ENCODE measurements around the gene CLIC1.
"Not testable (repeated sequence)": the region's sequence is repeated elsewhere in the genome, so short reads cannot be mapped to it uniquely, and the experiment has no call there.

CLIC1 gene

DNA sequence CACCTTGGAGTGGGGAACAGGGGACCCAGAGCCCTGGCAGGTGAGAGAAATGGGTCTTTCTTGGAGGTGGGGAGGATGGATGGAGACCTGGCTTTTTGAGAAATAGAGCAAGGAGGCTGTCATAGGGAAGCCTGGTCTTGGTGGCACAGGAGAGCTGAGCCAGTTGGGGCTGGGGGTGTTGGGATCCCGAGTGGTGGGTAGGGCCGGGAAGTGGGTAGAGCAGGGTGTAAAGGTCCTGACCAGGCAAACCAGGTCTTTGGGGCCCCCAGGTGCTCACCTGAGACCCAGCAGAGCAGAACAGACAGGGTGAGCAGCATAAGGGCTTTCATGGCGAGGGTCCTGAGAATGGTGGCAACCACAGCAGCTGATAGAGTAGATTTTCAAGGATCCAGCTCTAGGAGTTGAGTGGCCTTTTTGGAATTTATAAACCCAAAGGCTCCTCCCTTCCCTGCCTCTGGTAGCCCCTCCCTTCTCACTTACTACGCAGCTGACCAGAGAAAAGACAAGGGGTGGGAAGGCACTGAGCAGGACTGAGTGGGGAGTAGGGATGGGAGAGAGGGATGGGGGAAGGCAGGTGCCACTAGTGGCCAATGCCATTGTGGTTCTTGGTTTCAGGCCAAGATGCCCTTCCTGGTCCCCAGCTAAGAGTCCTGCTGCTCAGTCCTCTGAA, 14.8 kb downstream of the CLIC1 start, which contains the start of gene LY6G6C:
TSS of gene LY6G6C (minus strand) at position 396 of the 670 bp plus-strand sequence. CDS start at position 329, 67 bp downstream.
- DNase-seq = no peak

- no peak for DNase-seq
These were observed 16.0 kb downstream of the CLIC1 start for GRCh38 chr6:31720196-31720770.

- DNase-seq = no peak
These were observed 17.3 kb downstream of the CLIC1 start for GRCh38 chr6:31719001-31719400.

DNA sequence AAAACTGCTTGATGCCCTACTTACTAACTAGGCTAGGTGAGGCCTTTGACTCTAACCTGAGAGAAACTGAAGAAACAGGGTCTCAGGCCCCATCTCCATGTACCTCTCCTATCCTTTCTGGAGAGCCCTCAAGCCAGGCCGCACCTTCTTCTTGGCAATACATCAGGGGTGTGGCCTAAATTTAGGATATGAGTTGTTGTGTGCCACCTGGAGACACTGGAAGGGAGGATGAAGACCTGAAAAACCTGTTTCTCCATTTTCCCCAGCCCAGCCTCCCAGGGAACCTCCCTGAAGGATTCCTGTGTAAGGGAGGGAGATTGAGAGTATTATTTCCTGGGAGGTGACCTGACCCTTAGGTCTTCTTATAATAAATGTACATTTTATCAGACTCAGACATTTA, 18.1 kb downstream of the CLIC1 start:
- no peak for DNase-seq

DNA sequence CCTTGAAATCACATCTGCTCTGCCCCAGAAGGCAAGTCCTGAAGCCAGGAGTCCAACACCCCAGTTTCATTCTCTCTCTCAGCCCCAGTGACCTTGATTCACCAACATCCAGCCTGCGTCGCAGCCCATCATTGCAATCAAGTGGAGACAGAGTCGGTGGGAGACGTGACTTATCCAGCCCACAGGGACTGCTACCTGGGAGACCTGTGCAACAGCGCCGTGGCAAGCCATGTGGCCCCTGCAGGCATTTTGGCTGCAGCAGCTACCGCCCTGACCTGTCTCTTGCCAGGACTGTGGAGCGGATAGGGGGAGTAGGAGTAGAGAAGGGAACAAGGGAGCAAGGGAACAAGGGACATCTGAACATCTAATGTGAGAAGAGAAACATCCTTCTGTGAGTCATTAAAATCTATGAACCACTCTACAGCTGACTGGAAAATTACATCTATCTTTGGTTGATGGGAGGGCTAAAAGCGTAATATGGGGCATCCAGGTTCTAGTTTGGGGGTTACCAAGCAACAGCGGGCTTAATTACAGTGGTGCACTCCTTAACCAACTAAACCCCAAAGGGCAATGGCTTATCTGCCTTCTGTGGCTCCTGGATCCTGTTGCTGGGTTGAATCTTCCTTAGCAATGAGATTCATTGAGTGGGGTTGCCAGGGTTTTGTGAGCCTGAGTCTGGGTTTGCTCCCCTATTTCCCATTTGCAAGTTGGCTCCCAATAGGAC, 18.7 kb downstream of the CLIC1 start:
- no peak for DNase-seq

- no peak for DNase-seq
These were observed 21.0 kb downstream of the CLIC1 start, which contains the start of gene LY6G6D for GRCh38 chr6:31715022-31715958. Gene LY6G6D, plus strand, starts transcription at chr6:31715348. Its CDS starts 8 bp downstream, at chr6:31715356.

DNA sequence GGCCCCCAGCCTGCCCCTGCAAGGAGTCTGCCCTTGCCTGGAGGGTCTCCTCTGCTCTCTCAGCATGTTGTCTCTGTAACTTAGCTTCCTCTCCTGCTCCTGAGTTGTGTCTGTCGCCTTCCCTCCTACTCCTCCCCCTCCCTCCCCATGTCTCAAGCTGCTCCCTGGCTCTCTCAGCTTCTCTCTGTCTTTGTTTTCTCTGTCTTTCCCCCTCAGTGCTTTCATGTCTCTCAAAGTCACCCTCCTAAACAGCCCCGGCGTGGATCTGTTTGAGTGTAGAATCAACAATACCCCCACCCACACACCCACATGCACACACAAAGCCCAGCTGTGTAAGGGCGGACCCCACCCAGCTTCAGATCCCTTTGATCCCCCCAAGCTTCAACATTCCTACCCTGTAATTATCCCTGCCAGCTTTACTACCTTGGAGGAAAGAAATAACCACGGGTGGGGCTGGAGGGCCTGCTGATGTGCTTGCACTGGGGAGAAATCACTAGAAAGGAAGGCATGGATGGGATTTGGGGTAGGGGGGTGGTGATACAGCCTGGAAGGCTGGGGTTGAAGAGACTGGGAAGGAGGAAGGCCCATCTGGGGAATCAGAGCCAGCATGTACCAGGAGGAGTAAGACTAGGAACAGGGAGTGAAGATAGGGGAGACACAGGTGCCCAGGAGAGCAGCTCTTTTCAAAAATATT, 22.2 kb downstream of the CLIC1 start:
- DNase-seq = no peak

DNA sequence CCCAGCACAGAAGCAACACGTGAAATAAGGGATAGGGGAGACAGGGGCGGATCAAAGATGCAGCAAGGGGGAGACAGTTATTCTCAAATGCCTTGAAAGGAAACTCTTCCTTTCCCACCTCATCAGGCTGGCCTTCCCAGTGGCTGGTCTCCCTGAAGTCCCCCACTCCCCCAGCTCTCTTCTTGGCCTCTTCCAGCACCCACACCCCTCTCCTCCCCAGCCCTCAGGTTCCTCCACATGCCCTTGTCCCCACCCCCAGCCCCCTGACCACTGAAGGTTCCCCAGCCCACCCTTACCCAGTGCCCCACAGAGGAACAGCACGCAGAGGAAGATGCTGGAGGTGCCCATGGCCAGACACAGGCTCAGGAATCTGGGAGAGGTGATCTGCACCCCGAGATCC, 22.9 kb downstream of the CLIC1 start:
- DNase-seq = no peak

- DNase-seq = no peak
These were observed 24.0 kb downstream of the CLIC1 start for GRCh38 chr6:31712296-31712695.

DNA sequence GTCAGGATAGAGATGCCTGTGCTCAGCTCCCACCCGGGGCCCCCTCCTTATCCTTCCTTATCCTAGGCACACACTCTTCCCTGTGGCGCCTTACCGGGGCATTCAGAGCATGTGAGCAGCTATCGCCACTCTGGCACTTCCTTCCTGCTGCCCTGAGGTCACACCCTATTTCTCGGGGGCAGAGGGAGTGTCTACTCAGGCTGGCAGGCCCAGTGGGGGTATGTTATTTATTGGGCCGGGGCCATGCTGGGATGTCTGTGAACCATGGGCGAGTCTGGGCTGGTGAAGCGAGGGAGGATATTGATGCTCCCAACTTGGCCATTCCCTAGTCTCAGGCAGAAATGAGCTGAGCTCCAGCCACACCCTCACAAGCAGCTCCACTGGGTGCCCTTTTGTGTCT, 25.1 kb downstream of the CLIC1 start:
- no peak for DNase-seq

DNA sequence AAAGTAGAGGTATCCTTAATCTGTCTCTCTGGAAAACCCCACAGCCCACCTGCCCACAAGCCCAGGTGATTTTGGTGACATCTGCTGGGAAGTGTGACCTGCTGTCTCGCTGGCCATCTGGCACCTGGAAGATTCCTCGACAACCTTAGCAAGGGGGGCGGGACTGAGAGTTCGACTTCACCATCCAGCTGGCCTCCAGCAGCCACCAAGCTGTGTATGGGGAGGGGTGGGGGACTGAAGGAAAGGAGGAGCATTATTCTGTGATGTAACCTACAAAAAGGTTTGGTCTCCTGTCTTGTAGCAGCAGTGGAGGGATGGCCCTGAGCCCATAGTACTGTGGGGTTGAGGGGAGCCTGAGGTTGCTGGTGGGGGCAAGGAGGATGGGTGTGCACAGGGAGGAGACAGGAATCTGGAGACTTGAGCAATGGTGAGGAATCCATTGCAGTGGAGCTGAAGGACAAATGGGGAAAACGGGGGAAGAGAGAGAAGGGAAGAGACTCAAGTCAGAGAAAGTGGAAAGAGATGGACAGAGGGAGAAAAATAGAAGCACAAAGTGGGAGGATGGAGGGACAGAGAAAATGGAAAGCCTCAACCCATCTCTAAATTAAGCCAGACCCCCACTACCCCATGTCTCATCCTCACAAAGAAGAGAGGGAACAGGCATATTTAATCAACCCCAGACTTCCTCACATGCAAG, 25.7 kb downstream of the CLIC1 start:
- no peak for DNase-seq

DNA sequence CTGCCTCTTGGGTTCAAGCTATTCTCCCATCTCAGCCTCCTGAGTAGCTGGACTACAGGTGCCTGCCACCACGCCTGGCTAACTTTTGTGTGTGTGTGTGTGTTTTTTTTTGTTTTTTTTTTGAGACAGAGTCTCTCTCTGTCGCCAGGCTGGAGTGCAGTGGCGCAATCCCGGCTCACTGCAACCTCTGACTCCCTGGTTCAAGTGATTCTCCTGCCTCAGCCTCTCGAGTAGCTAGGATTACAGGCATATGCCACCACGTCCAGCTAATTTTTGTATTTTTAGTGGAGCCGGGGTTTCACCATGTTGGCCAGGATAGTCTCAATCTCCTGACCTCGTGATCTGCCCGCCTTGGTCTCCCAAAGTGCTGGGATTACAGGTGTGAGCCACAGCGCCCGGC, 27.2 kb downstream of the CLIC1 start:
- not testable (repeated sequence) for DNase-seq

DNA sequence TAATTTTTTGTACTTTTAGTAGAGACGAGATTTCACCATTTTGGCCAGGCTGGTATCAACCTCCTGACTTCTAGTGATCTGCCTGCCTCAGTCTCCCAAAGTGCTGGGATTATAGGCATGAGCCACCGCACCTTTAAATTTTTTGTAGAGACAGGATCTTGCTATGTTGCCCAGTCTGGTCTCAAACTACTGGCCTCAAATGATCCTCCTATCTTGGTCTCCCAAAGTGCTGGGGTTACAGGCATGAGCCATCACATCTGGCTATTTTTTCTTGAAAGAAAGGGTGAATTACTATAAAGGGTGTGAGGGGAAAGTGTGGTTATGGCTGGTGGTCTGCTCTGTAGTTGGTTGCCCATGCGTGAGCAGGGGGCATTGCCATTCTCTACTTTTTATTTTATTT, 28.1 kb downstream of the CLIC1 start:
- DNase-seq = no peak

GRCh38 chr6:31707701-31708100, 28.6 kb downstream of the CLIC1 start:
- no peak for DNase-seq

DNA sequence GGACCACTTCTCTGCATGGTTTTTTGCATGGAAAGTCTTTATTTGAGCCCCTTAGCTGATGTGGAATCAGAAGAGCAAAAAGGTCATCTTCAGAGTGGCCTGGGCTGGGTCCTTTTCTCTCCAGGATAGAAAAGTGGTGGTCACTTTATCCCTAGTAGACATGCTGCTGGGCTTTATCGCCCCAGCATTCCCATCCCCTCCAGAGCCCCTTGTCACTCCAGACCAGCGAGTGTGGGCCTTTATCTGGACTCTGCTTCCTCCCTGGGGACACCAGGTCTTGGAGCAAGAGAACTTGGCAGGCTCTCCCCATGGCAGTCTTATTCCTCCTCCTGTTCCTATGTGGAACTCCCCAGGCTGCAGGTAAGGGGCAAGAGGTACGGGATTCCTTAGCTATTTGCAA, 29.7 kb downstream of the CLIC1 start, which contains the start of gene LY6G6F:
TSS of gene LY6G6F (plus strand) at position 268 of the 400 bp plus-strand sequence. CDS start at position 309, 41 bp downstream.
- no peak for DNase-seq

GRCh38 chr6:31705931-31706330, 30.4 kb downstream of the CLIC1 start:
- no peak for DNase-seq

- DNase-seq = peak; percentile 97 to 98
These were observed 33.3 kb downstream of the CLIC1 start, which contains the start of gene ABHD16A for GRCh38 chr6:31702819-31703716. Gene ABHD16A, minus strand, starts transcription at chr6:31703324. Its CDS starts 43 bp downstream, at chr6:31703281.

GRCh38 chr6:31702405-31702818, 33.9 kb downstream of the CLIC1 start:
- DNase-seq = no peak

GRCh38 chr6:31701666-31702404, 34.5 kb downstream of the CLIC1 start:
- DNase-seq = peak; percentile 71
